ENCODE results near the gene PPIL3. TPM values are rescaled to one million over a fixed set of nuclear protein-coding genes. Genes with fewer than 3 reads are reported as not detected.

PPIL3 gene
- polyA plus RNA-seq, 1 donor from 2014 or later: 109 TPM

- TF ChIP-seq POLR2AphosphoS5 (IDR thresholded peaks at IDR 0.05) (no peak), TAF1 (IDR thresholded peaks at IDR 0.05; ENCODE audit: low read depth) (no peak), EZH2 (IDR thresholded peaks at IDR 0.05; ENCODE audit: borderline replicate concordance, insufficient read depth, low read length, poor library complexity, severe bottlenecking) (no peak), CTCF (IDR thresholded peaks at IDR 0.05; ENCODE audit: poor library complexity, severe bottlenecking) (no peak), EP300 (conservative IDR thresholded peaks at IDR 0.05; ENCODE audit: poor library complexity, severe bottlenecking) (no peak), REST (IDR thresholded peaks at IDR 0.05; ENCODE audit: borderline replicate concordance) (no peak), RAD21 (conservative IDR thresholded peaks at IDR 0.05) (no peak), MXI1 (conservative IDR thresholded peaks at IDR 0.05; ENCODE audit: poor library complexity, severe bottlenecking) (no peak), SMC3 (conservative IDR thresholded peaks at IDR 0.05; ENCODE audit: poor library complexity) (no peak)
- Histone ChIP-seq H3F3A (ENCODE audit: insufficient read depth, low read length, poor library complexity, severe bottlenecking) (peaks cover 4% of the 10 kb centered on the region), H3K79me2 (replicated peaks; ENCODE audit: insufficient read depth, low read length) (peaks cover 74% of the 10 kb centered on the region), H3K4me3 (ENCODE audit: low read length) (peak overlapping the region; percentile 98), H3K27ac (ENCODE audit: low read length) (peak overlapping the region; percentile 100), H3K27me3 (ENCODE audit: insufficient read depth, low read depth, low read length) (no peaks in the 10 kb centered on the region), H2AFZ (ENCODE audit: low read depth, low read length) (no peak overlapping the region), H3K9me2 (ENCODE audit: insufficient read depth, low read length) (no peaks in the 10 kb centered on the region), H3K4me2 (ENCODE audit: low read length) (peak overlapping the region; percentile 87), H3K9me3 (ENCODE audit: low read length) (no peaks in the 10 kb centered on the region), H3K36me3 (ENCODE audit: insufficient read depth, low read length) (peaks cover 11% of the 10 kb centered on the region), H4K20me1 (ENCODE audit: insufficient read depth) (peaks cover 48% of the 10 kb centered on the region), H3K9ac (ENCODE audit: low read length) (peak overlapping the region; percentile 100)
Measured at GRCh38 chr2:200861617-200862155, 27.2 kb downstream of the PPIL3 start.

GRCh38 chr2:200860092-200860795 lies 28.6 kb downstream of the PPIL3 start:
- H3K79me2 ChIP-seq (replicated peaks; ENCODE audit: insufficient read depth, low read length): peaks cover 80% of the 10 kb centered on the region
- H3K9me2 ChIP-seq (ENCODE audit: insufficient read depth, low read length): no peaks in the 10 kb centered on the region
- H4K20me1 ChIP-seq (ENCODE audit: insufficient read depth): peaks cover 54% of the 10 kb centered on the region
- no peak for TF ChIP-seq CTCF (IDR thresholded peaks at IDR 0.05; ENCODE audit: poor library complexity, severe bottlenecking)
- no peak for TF ChIP-seq MXI1 (conservative IDR thresholded peaks at IDR 0.05; ENCODE audit: poor library complexity, severe bottlenecking)
- no peak for TF ChIP-seq RAD21 (conservative IDR thresholded peaks at IDR 0.05)
- TF ChIP-seq TAF1 (IDR thresholded peaks at IDR 0.05; ENCODE audit: low read depth): no peak
- no peak for TF ChIP-seq EP300 (conservative IDR thresholded peaks at IDR 0.05; ENCODE audit: poor library complexity, severe bottlenecking)
- no peak for TF ChIP-seq POLR2AphosphoS5 (IDR thresholded peaks at IDR 0.05)
- no peak for TF ChIP-seq SMC3 (conservative IDR thresholded peaks at IDR 0.05; ENCODE audit: poor library complexity)
- TF ChIP-seq REST (IDR thresholded peaks at IDR 0.05; ENCODE audit: borderline replicate concordance): no peak
- no peak for TF ChIP-seq EZH2 (IDR thresholded peaks at IDR 0.05; ENCODE audit: borderline replicate concordance, insufficient read depth, low read length, poor library complexity, severe bottlenecking)
- H3K4me3 ChIP-seq (ENCODE audit: low read length): peak overlapping the region; percentile 98
- H2AFZ ChIP-seq (ENCODE audit: low read depth, low read length): no peak overlapping the region
- H3K27ac ChIP-seq (ENCODE audit: low read length): no peak overlapping the region
- no peaks in the 10 kb centered on the region for H3K9me3 ChIP-seq (ENCODE audit: low read length)
- H3K36me3 ChIP-seq (ENCODE audit: insufficient read depth, low read length): peaks cover 13% of the 10 kb centered on the region
- H3K9ac ChIP-seq (ENCODE audit: low read length): no peak overlapping the region
- no peaks in the 10 kb centered on the region for H3K27me3 ChIP-seq (ENCODE audit: insufficient read depth, low read depth, low read length)
- H3K4me2 ChIP-seq (ENCODE audit: low read length): peak overlapping the region; percentile 87
- H3F3A ChIP-seq (ENCODE audit: insufficient read depth, low read length, poor library complexity, severe bottlenecking): peaks cover 4% of the 10 kb centered on the region
